Peyer's patch (tissue), 4 donors: ENCODE results near the gene ANKS1A. TPM values are rescaled to one million over a fixed set of nuclear protein-coding genes. Genes with fewer than 3 reads are reported as not detected.

ENCODE experiments used
- DNase-seq, 3 donors: peaks; one replicate each; pipeline ENCODE4 v3.0.0-alpha.2; 2017 to 2019
- H3K27ac ChIP-seq, 4 donors: fragments of 200-600 bp; sonication (generic); one replicate each; pipeline ENCODE4 v1.5.1; 2016 to 2019
- H3K27me3 ChIP-seq, 2 donors: fragments of 200-600 bp; sonication (generic); one replicate each; pipeline ENCODE4 v1.5.1; 2019
- H3K36me3 ChIP-seq, 3 donors: fragments of 200-600 bp; sonication (generic); one replicate each; pipeline ENCODE4 v1.5.1; 2016 to 2019
- H3K4me1 ChIP-seq, 4 donors: fragments of 200-600 bp; sonication (generic); one replicate each; pipeline ENCODE4 v1.5.1; 2016 to 2019
- H3K4me3 ChIP-seq, 4 donors: fragments of 200-600 bp; sonication (generic); 1 replicate in 3 of 4; 2 replicates in 1 of 4; pipeline ENCODE4 v1.5.1; 2016 to 2019; ENCODE audit warnings: mild to moderate bottlenecking in 1 of 4
- H3K9me3 ChIP-seq, 4 donors: fragments of 200-600 bp; sonication (generic); one replicate each; pipeline ENCODE4 v1.5.1; 2016 to 2019; ENCODE audit warnings: mild to moderate bottlenecking in 1 of 4
- CTCF ChIP-seq, 6 experiments: fragments of 450-650 bp in 4 of 6; fragments of 200-600 bp in 2 of 6; sonication (generic) in 1 of 6; IDR thresholded peaks; one replicate each; pipeline ENCODE4 v1.5.1; 2017 to 2019; ENCODE audit warnings: antibody characterized with exemption in 6 of 6, mild to moderate bottlenecking in 3 of 6, moderate library complexity in 1 of 6
- POLR2A ChIP-seq, 2 donors: fragments of 450-650 bp; IDR thresholded peaks; one replicate each; pipeline ENCODE4 v1.5.1; 2017; ENCODE audit warnings: antibody characterized with exemption in 2 of 2, mild to moderate bottlenecking in 2 of 2, moderate library complexity in 2 of 2
- total RNA-seq, 4 donors: library from RNA; depleted of rRNA; stranded (reverse); fragments of >200 nt; gene quantifications; one replicate each; pipeline ENCODE4 v1.1.0, GENCODE V29; 2016

The ANKS1A gene
- total RNA-seq, 4 donors from 2014 or later: 24.3 to 42.1 (median 31.9) TPM

- Histone ChIP-seq H3K9me3 (no peaks in the 10 kb centered on the region), H3K27ac (no peak overlapping the region), H3K4me3 (no peak overlapping the region), H3K4me1 (no peaks in the 10 kb centered on the region), H3K36me3 (no peaks in the 10 kb centered on the region), H3K27me3 (no peaks in the 10 kb centered on the region)
- no peak for DNase-seq
- TF ChIP-seq POLR2A (IDR thresholded peaks at IDR 0.05): no peak
- TF ChIP-seq CTCF (IDR thresholded peaks at IDR 0.05): no peak
Measured at GRCh38 chr6:34924831-34925625, 36.0 kb downstream of the ANKS1A start.

- no peak for DNase-seq
- H3K36me3 ChIP-seq: no peaks in the 10 kb centered on the region
- H3K27me3 ChIP-seq: no peaks in the 10 kb centered on the region
- no peak overlapping the region for H3K27ac ChIP-seq
- H3K4me3 ChIP-seq: no peak overlapping the region
- H3K9me3 ChIP-seq: no peaks in the 10 kb centered on the region
- H3K4me1 ChIP-seq: no peaks in the 10 kb centered on the region
- TF ChIP-seq CTCF (IDR thresholded peaks at IDR 0.05) (no peak), POLR2A (IDR thresholded peaks at IDR 0.05) (no peak)
Measured at GRCh38 chr6:34926655-34927054, 37.6 kb downstream of the ANKS1A start.

- Histone ChIP-seq H3K4me1 (no peaks in the 10 kb centered on the region), H3K9me3 (no peaks in the 10 kb centered on the region), H3K36me3 (no peaks in the 10 kb centered on the region), H3K27ac (no peak overlapping the region), H3K4me3 (no peak overlapping the region), H3K27me3 (no peaks in the 10 kb centered on the region)
- no peak for TF ChIP-seq CTCF (IDR thresholded peaks at IDR 0.05)
- no peak for TF ChIP-seq POLR2A (IDR thresholded peaks at IDR 0.05)
- DNase-seq: no peak
Measured at GRCh38 chr6:34928220-34928619, 39.2 kb downstream of the ANKS1A start.

GRCh38 chr6:34928695-34929094 is 39.6 kb downstream of the ANKS1A start:
- no peak for DNase-seq
- Histone ChIP-seq H3K9me3 (no peaks in the 10 kb centered on the region), H3K27ac (no peak overlapping the region), H3K36me3 (no peaks in the 10 kb centered on the region), H3K4me1 (no peaks in the 10 kb centered on the region), H3K27me3 (no peaks in the 10 kb centered on the region), H3K4me3 (no peak overlapping the region)
- TF ChIP-seq CTCF (IDR thresholded peaks at IDR 0.05) (no peak), POLR2A (IDR thresholded peaks at IDR 0.05) (no peak)

- no peak for TF ChIP-seq POLR2A (IDR thresholded peaks at IDR 0.05)
- TF ChIP-seq CTCF (IDR thresholded peaks at IDR 0.05): no peak
- no peak for DNase-seq
- Histone ChIP-seq H3K36me3 (no peaks in the 10 kb centered on the region), H3K9me3 (no peaks in the 10 kb centered on the region), H3K27me3 (no peaks in the 10 kb centered on the region), H3K4me3 (no peak overlapping the region), H3K4me1 (no peaks in the 10 kb centered on the region), H3K27ac (no peak overlapping the region)
Measured at GRCh38 chr6:34929241-34929978, 40.4 kb downstream of the ANKS1A start.
